ENCODE measurements around the gene NAPG. TPM values are rescaled to one million over a fixed set of nuclear protein-coding genes. Genes with fewer than 3 reads are reported as not detected.

Gene NAPG
- total and polyA plus RNA-seq, 2 experiments from 2014 or later = 29.0 to 43.2 TPM

DNA sequence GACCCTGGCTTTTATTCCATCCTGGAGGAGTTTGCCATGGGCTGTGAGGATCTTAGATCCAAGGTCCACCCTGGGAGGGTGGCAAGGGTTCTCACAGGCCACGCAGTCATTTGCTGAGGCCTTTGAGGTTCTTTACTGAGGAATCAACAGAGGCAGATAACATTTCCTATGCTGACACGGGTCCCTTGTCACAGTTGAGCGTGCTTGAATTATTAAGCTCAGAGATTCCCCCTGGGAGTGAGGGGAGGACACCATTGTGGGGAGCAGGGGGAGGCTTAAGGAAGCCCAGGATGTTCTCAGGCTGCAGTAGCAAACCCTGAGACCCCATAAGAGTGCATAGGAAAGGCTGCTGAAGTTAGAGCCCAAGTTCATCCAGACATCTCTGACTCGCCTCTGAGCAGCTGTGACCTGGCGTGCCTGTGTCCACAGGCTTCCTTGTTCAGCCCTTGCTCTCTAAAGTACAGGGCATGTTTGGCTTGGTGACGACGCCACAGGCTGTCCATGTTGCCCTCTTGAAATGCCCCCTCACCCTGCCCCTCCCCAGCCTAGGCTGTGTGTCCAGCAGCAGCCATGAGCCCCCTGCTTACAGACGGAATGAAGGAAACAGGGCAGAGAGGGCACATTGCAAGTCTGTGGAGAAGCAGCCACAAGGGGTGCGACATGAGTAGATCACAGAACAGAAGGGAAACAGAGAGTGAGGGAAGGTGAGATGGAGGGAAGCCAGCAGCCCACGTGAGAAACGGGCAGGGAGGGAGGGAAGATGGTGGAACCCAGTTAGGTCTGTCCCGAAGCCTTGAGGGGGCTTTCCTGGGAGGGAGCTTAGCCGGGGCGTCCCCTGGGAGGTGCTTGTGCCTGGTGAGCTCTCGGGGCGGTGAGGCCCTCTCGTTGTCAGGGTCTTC lies 34.0 kb downstream of the NAPG start:
- no peak overlapping the region for H3K4me3 ChIP-seq
- H4K20me1 ChIP-seq (ENCODE audit: insufficient read depth, poor library complexity, severe bottlenecking) = no peaks in the 10 kb centered on the region
- TF ChIP-seq, protein P1, sequence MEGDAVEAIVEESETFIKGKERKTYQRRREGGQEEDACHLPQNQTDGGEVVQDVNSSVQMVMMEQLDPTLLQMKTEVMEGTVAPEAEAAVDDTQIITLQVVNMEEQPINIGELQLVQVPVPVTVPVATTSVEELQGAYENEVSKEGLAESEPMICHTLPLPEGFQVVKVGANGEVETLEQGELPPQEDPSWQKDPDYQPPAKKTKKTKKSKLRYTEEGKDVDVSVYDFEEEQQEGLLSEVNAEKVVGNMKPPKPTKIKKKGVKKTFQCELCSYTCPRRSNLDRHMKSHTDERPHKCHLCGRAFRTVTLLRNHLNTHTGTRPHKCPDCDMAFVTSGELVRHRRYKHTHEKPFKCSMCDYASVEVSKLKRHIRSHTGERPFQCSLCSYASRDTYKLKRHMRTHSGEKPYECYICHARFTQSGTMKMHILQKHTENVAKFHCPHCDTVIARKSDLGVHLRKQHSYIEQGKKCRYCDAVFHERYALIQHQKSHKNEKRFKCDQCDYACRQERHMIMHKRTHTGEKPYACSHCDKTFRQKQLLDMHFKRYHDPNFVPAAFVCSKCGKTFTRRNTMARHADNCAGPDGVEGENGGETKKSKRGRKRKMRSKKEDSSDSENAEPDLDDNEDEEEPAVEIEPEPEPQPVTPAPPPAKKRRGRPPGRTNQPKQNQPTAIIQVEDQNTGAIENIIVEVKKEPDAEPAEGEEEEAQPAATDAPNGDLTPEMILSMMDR (IDR thresholded peaks at IDR 0.05; ENCODE audit: poor library complexity) = no peak
- no peak for TF ChIP-seq EZH2 (IDR thresholded peaks at IDR 0.05; ENCODE audit: borderline replicate concordance)
- TF ChIP-seq EZH2phosphoT487 (IDR thresholded peaks at IDR 0.05; ENCODE audit: low read depth, severe bottlenecking, unreplicated experiment) = no peak
- 55% methylated on average over 17 of the region's 17 CpGs for WGBS (ENCODE audit: low lambda C conversion rate, missing lambda C conversion rate)
- H3K27me3 ChIP-seq = no peaks in the 10 kb centered on the region
- no peak for DNase-seq (ENCODE audit: low spot score)
- no peak overlapping the region for H2AFZ ChIP-seq
- no peaks in the 10 kb centered on the region for H3K9me3 ChIP-seq (ENCODE audit: low read depth)
- H3K4me1 ChIP-seq (ENCODE audit: insufficient read depth) = no peaks in the 10 kb centered on the region
- no peaks in the 10 kb centered on the region for H3K36me3 ChIP-seq (replicated peaks; ENCODE audit: insufficient read depth, low read depth)
- no peaks in the 10 kb centered on the region for H3K79me2 ChIP-seq
- no peaks in the 10 kb centered on the region for H3K9me2 ChIP-seq (replicated peaks; ENCODE audit: insufficient read depth)
- H3K27ac ChIP-seq = no peak overlapping the region
- peak overlapping the region; percentile 69 for H3K4me2 ChIP-seq

DNA sequence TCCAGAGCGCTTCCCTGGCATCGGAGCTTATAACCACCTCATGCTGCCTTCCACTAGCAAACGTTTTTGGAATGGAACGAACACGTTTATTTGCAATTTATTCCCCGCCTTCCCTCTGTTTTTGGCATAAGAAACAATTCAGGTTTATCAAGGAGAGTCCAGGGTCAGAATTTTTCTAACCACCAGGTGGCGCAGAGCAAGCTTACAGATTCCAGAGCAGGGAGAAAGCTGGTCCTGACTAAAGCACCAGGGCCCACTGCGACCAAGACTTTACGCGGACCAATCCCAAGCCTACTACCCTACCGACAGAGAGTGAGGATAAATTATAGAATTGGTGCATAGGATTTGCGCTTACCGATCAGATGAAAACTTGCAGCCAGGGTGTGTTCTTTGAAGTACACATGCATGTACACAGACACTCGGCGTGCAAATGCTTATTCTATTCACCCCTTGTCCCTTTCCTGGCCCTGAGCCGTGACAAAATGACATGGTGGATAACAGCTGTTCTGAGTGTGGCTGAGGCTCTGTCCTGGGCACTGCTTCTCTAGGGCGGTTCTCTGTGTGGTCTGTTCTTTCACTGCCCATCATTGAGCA lies 34.7 kb downstream of the NAPG start:
- Histone ChIP-seq H4K20me1 (ENCODE audit: insufficient read depth, poor library complexity, severe bottlenecking) (no peaks in the 10 kb centered on the region), H3K27me3 (no peaks in the 10 kb centered on the region), H3K4me3 (no peak overlapping the region), H3K79me2 (no peaks in the 10 kb centered on the region), H3K9me3 (ENCODE audit: low read depth) (no peaks in the 10 kb centered on the region), H3K4me2 (peak overlapping the region; percentile 69), H3K36me3 (replicated peaks; ENCODE audit: insufficient read depth, low read depth) (no peaks in the 10 kb centered on the region), H3K27ac (no peak overlapping the region), H3K9me2 (replicated peaks; ENCODE audit: insufficient read depth) (no peaks in the 10 kb centered on the region), H2AFZ (no peak overlapping the region), H3K4me1 (ENCODE audit: insufficient read depth) (no peaks in the 10 kb centered on the region)
- 36% methylated on average over 17 of the region's 17 CpGs for WGBS (ENCODE audit: low lambda C conversion rate, missing lambda C conversion rate)
- peak; percentile 85 for DNase-seq (ENCODE audit: low spot score)
- TF ChIP-seq, protein P1 (IDR thresholded peaks at IDR 0.05; ENCODE audit: poor library complexity) = peak; percentile 86
- no peak for TF ChIP-seq EZH2 (IDR thresholded peaks at IDR 0.05; ENCODE audit: borderline replicate concordance)

DNA sequence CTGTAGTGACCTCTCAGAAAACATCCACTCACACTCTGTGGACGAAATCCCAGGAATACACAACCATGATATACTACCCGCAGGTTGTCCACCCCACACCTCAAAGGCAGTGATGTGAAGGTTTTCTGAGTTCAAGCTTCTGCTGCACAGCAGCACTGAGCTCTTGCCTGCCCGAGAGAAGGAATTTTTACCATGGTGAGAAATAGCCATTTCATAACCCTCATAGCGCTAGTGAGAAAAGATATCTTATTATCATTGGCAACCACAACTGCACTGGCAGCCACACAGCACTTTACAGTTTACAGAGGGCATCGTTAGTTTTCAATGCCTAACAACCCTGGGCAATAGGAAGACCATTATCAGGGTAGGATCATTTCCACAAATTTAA lies 36.9 kb downstream of the NAPG start:
- Histone ChIP-seq H3K4me1 (ENCODE audit: insufficient read depth) (no peaks in the 10 kb centered on the region), H3K4me3 (no peak overlapping the region), H3K4me2 (no peak overlapping the region), H3K9me3 (ENCODE audit: low read depth) (no peaks in the 10 kb centered on the region), H3K27ac (no peak overlapping the region), H3K9me2 (replicated peaks; ENCODE audit: insufficient read depth) (no peaks in the 10 kb centered on the region), H2AFZ (no peak overlapping the region), H4K20me1 (ENCODE audit: insufficient read depth, poor library complexity, severe bottlenecking) (no peaks in the 10 kb centered on the region), H3K36me3 (replicated peaks; ENCODE audit: insufficient read depth, low read depth) (no peaks in the 10 kb centered on the region), H3K27me3 (no peaks in the 10 kb centered on the region), H3K79me2 (no peaks in the 10 kb centered on the region)
- 91% methylated on average over 5 of the region's 5 CpGs for WGBS (ENCODE audit: low lambda C conversion rate, missing lambda C conversion rate)
- TF ChIP-seq EZH2 (IDR thresholded peaks at IDR 0.05; ENCODE audit: borderline replicate concordance) = no peak
- TF ChIP-seq EZH2phosphoT487 (IDR thresholded peaks at IDR 0.05; ENCODE audit: low read depth, severe bottlenecking, unreplicated experiment) = no peak
- TF ChIP-seq, protein P1 (IDR thresholded peaks at IDR 0.05; ENCODE audit: poor library complexity) = no peak
- DNase-seq (ENCODE audit: low spot score) = no peak
